GM19328 (cell line): ENCODE measurements around the gene TDRD5.
"Not testable (repeated sequence)": the region's sequence is repeated elsewhere in the genome, so short reads cannot be mapped to it uniquely, and the experiment has no call there.

Experiments
- ATAC-seq: cut with Tn5 transposase; IDR thresholded peaks from one replicate; pipeline ENCODE4 v1.9.1; 2021; ENCODE audit warnings: mild to moderate bottlenecking, moderate library complexity; ENCODE audit not compliant: unreplicated experiment

TDRD5 gene

GRCh38 chr1:179598631-179599030 is 7.0 kb downstream of the TDRD5 start:
- no peak for ATAC-seq

- no peak for ATAC-seq
These were observed 8.1 kb downstream of the TDRD5 start for GRCh38 chr1:179599623-179600249.

GRCh38 chr1:179601093-179601492 is 9.5 kb downstream of the TDRD5 start:
- no peak for ATAC-seq

GRCh38 chr1:179612361-179612760 is 20.7 kb downstream of the TDRD5 start:
- no peak for ATAC-seq

GRCh38 chr1:179630719-179631118 is 39.1 kb downstream of the TDRD5 start:
- ATAC-seq: no peak

GRCh38 chr1:179632868-179633267 is 41.2 kb downstream of the TDRD5 start:
- no peak for ATAC-seq

GRCh38 chr1:179637211-179637860 is 45.7 kb downstream of the TDRD5 start:
- ATAC-seq: no peak

GRCh38 chr1:179661018-179661417 is 69.4 kb downstream of the TDRD5 start:
- ATAC-seq: no peak

GRCh38 chr1:179663810-179664209 is 72.2 kb downstream of the TDRD5 start:
- no peak for ATAC-seq

- no peak for ATAC-seq
These were observed 86.2 kb downstream of the TDRD5 start for GRCh38 chr1:179677882-179678281.

- not testable (repeated sequence) for ATAC-seq
These were observed 102.9 kb downstream of the TDRD5 start for GRCh38 chr1:179694530-179694929.

- no peak for ATAC-seq
These were observed 111.4 kb downstream of the TDRD5 start for GRCh38 chr1:179702946-179703539.

- ATAC-seq: no peak
These were observed 114.8 kb downstream of the TDRD5 start for GRCh38 chr1:179706339-179706941.

GRCh38 chr1:179707406-179707805 is 115.8 kb downstream of the TDRD5 start:
- no peak for ATAC-seq

GRCh38 chr1:179708434-179709195 is 117.0 kb downstream of the TDRD5 start:
- no peak for ATAC-seq

GRCh38 chr1:179709841-179710329 is 118.3 kb downstream of the TDRD5 start:
- no peak for ATAC-seq

- no peak for ATAC-seq
These were observed 122.5 kb downstream of the TDRD5 start for GRCh38 chr1:179714159-179714558.

GRCh38 chr1:179714623-179715022 is 123.0 kb downstream of the TDRD5 start:
- ATAC-seq: no peak

- no peak for ATAC-seq
These were observed 127.6 kb downstream of the TDRD5 start for GRCh38 chr1:179719272-179719671.

GRCh38 chr1:179728271-179728670 is 136.6 kb downstream of the TDRD5 start:
- ATAC-seq: no peak

GRCh38 chr1:179729881-179730280 is 138.2 kb downstream of the TDRD5 start:
- no peak for ATAC-seq
